Kidney (tissue), 14 donors: ENCODE measurements around the gene CEP89. TPM values are rescaled to one million over a fixed set of nuclear protein-coding genes. Genes with fewer than 3 reads are reported as not detected.

Source experiments
- DNase-seq, 5 donors: peaks; one replicate each; pipeline ENCODE4 v3.0.0-alpha.2; 2013 to 2020
- FAIRE-seq: peaks from 2 replicates; lab custom pipeline; 2012; peaks lifted over from hg19 to GRCh38; lab: Jason Lieb, UNC
- H3K27ac ChIP-seq, 2 donors: one replicate each; pipeline ENCODE4 v1.7.0; 2013; ENCODE audit warnings: low read depth in 2 of 2, low read length in 2 of 2, inconsistent platforms in 1 of 2
- H3K27me3 ChIP-seq: one replicate; pipeline ENCODE4 v1.7.1; 2013; ENCODE audit warnings: low read length, inconsistent platforms; ENCODE audit not compliant: control insufficient read depth, insufficient read depth
- H3K36me3 ChIP-seq, 3 donors: one replicate each; pipeline versions ENCODE4 v1.7.0 to v1.7.1; 2013; ENCODE audit warnings: low read length in 3 of 3, control low read depth in 1 of 3, inconsistent platforms in 1 of 3; ENCODE audit not compliant: insufficient read depth in 3 of 3, control insufficient read depth in 2 of 3
- H3K4me1 ChIP-seq, 3 donors: one replicate each; pipeline versions ENCODE4 v1.7.0 to v1.7.1; 2013; ENCODE audit warnings: low read length in 3 of 3, inconsistent platforms in 1 of 3, low read depth in 1 of 3; ENCODE audit not compliant: control insufficient read depth in 2 of 3, insufficient read depth in 2 of 3
- H3K4me3 ChIP-seq, 3 donors: one replicate each; pipeline versions ENCODE4 v1.7.0 to v1.8.1; 2013; ENCODE audit warnings: low read length in 3 of 3, control low read depth in 1 of 3, inconsistent platforms in 1 of 3
- H3K9ac ChIP-seq, 3 donors: one replicate each; pipeline versions ENCODE4 v1.7.0 to v1.7.1; 2013; ENCODE audit warnings: low read length in 3 of 3, control low read depth in 1 of 3, inconsistent platforms in 1 of 3
- H3K9me3 ChIP-seq, 3 donors: one replicate each; pipeline versions ENCODE4 v1.7.0 to v1.7.1; 2013; ENCODE audit warnings: low read length in 3 of 3, control low read depth in 1 of 3, inconsistent platforms in 1 of 3; ENCODE audit not compliant: control insufficient read depth in 2 of 3, insufficient read depth in 1 of 3
- CTCF ChIP-seq: IDR thresholded peaks from 3 replicates; pipeline ENCODE4 v1.5.1; 2012; ENCODE audit warnings: mild to moderate bottlenecking, moderate library complexity, borderline replicate concordance; ENCODE audit not compliant: insufficient read depth; ENCODE audit errors: extremely low read depth
- intact Hi-C: fragments of 100-400 bp; cut with DNase I; formaldehyde crosslinking; loops from one replicate; pipeline ENCODE4 v1.11.1; 2022
- polyA plus RNA-seq: library from polyadenylated mRNA; stranded (reverse); fragments of 350-450 nt; fragmentation: Illumina TruSeq; extraction: RNeasy Lipid Tissue Mini Kit (QIAGEN cat#74804); gene quantifications from one replicate; pipeline ENCODE4 v1.2.3, GENCODE V29; 2014; ENCODE audit warnings: low read depth, low replicate concordance; ENCODE audit not compliant: insufficient read depth
- total RNA-seq: library from RNA; stranded (reverse); fragmentation: NEBNext Ultra II Directional; extraction: Animal tissue kit (Norgen Biotek cat#: 25700); gene quantifications from one replicate; pipeline ENCODE4 v1.2.1, GENCODE V29; 2021
- donor health status: control.
- donor health status: control.
- donor health status: control.
- donor health status: control.
- donor health status: control.
- donor health status: DM: yes; HTN: yes; CAD: no.
- donor health status: Normal renal cell carcinoma (clear cell type).

CEP89 gene
- total and polyA plus RNA-seq, 2 donors from 2014 or later, result 12.4 to 24.0 TPM

DNA sequence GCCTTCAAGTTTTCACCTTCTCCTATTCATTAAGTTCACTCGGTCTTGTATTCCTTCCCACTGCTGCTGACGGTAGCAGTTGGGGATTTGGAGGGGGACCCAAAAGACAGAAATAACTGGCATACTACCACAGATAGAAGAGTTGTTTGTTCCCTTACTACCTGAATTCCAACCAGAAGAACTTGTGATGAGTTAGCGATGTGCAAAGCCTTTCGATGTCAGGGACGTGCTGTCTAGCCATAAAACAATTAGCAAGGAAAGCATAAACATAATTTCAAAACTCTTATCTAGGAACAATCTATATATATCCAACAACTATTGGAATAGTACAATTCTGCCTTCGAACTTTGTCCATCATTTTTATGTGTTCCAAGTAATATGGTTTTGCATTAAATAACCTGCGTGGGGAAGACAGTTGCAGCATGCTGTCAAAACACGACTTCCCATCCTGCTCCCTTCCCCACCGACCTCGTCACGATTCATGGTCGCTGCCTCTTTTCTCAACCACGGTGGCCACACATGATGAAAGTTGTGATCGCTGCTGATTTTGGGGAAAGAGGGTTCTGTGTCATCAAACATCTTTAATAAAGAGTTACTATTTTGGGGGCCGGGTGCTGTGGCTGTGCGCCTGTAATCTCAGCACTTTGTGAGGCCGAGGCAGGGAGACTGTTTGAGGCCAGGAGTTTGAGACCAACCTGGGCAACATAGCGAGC lies 98.4 kb downstream of the CEP89 start:
- intact Hi-C loops, result no loop called here
- no peak for FAIRE-seq
- Histone ChIP-seq H3K9ac (no peak overlapping the region), H3K27ac (no peak overlapping the region), H3K4me1 (peaks cover 0 to 8% (median 0%) of the 10 kb centered on the region in 3 donors), H3K36me3 (no peaks in the 10 kb centered on the region), H3K4me3 (no peak overlapping the region), H3K9me3 (no peaks in the 10 kb centered on the region), H3K27me3 (no peaks in the 10 kb centered on the region)
- TF ChIP-seq CTCF, result no peak
- no peak for DNase-seq

GRCh38 chr19:32872391-32872790 lies 99.4 kb downstream of the CEP89 start:
- FAIRE-seq, result no peak
- Histone ChIP-seq H3K4me3 (no peak overlapping the region), H3K27ac (no peak overlapping the region), H3K9ac (no peak overlapping the region), H3K9me3 (no peaks in the 10 kb centered on the region), H3K36me3 (no peaks in the 10 kb centered on the region), H3K27me3 (no peaks in the 10 kb centered on the region), H3K4me1 (peaks cover 0 to 8% (median 0%) of the 10 kb centered on the region in 3 donors)
- no peak for DNase-seq
- no peak for TF ChIP-seq CTCF
- intact Hi-C loops, result no loop called here

DNA sequence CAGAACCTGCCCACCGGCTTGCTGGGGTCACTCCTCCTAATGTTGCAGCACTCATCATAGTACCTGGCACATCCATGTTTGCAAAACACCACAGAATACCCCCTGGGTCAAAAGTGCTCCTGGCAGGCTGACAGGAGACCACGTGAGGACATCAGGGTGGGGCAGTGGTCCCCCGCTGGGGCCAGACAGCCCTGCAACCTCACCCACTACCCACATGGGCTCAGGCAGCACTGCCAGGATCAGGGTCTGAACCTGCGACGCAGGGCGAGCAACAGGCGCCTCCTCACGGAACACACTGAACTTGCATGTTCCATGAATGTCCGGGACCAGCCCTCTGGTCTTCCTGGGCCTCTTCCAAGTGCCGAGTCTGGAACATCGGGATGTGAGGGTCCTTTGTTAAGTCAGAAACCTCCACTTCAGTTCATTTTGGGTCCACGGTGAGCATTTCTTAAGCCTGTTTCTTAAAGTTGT lies 100.7 kb downstream of the CEP89 start:
- intact Hi-C loops, result no loop called here
- DNase-seq (no peak), FAIRE-seq (no peak)

More for the DNA sequence above, 100.7 kb downstream of the CEP89 start:
- no peaks in the 10 kb centered on the region for H3K27me3 ChIP-seq
- peak; percentile 19 for TF ChIP-seq CTCF
- peaks cover 0 to 8% (median 0%) of the 10 kb centered on the region in 3 donors for H3K4me1 ChIP-seq
- H3K9ac ChIP-seq, result peak overlapping the region in 1 of 3 donors; percentile 58
- H3K27ac ChIP-seq, result peak overlapping the region; percentile 78 to 79
- H3K9me3 ChIP-seq, result no peaks in the 10 kb centered on the region
- no peaks in the 10 kb centered on the region for H3K36me3 ChIP-seq
- H3K4me3 ChIP-seq, result no peak overlapping the region
